ENCODE data around the gene CALU.

Gene CALU

GRCh38 chr7:128767475-128768110 lies 28.4 kb downstream of the CALU start:
- Histone ChIP-seq H3K36me3 (peaks cover 86% of the 10 kb centered on the region), H3K4me1 (no peaks in the 10 kb centered on the region), H3K4me3 (ENCODE audit: low read depth, low read length) (no peak overlapping the region), H3K9me3 (no peaks in the 10 kb centered on the region), H3K27me3 (no peaks in the 10 kb centered on the region)
- DNase-seq = no peak
- TF ChIP-seq, protein P1, sequence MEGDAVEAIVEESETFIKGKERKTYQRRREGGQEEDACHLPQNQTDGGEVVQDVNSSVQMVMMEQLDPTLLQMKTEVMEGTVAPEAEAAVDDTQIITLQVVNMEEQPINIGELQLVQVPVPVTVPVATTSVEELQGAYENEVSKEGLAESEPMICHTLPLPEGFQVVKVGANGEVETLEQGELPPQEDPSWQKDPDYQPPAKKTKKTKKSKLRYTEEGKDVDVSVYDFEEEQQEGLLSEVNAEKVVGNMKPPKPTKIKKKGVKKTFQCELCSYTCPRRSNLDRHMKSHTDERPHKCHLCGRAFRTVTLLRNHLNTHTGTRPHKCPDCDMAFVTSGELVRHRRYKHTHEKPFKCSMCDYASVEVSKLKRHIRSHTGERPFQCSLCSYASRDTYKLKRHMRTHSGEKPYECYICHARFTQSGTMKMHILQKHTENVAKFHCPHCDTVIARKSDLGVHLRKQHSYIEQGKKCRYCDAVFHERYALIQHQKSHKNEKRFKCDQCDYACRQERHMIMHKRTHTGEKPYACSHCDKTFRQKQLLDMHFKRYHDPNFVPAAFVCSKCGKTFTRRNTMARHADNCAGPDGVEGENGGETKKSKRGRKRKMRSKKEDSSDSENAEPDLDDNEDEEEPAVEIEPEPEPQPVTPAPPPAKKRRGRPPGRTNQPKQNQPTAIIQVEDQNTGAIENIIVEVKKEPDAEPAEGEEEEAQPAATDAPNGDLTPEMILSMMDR (IDR thresholded peaks at IDR 0.05; ENCODE audit: low read depth, low read length) = no peak

GRCh38 chr7:128770233-128770632 lies 31.1 kb downstream of the CALU start:
- Histone ChIP-seq H3K4me3 (ENCODE audit: low read depth, low read length) (no peak overlapping the region), H3K27me3 (no peaks in the 10 kb centered on the region), H3K9me3 (no peaks in the 10 kb centered on the region), H3K4me1 (no peaks in the 10 kb centered on the region), H3K36me3 (peaks cover 83% of the 10 kb centered on the region)
- TF ChIP-seq, protein P1 (IDR thresholded peaks at IDR 0.05; ENCODE audit: low read depth, low read length) = no peak
- DNase-seq = no peak

DNA sequence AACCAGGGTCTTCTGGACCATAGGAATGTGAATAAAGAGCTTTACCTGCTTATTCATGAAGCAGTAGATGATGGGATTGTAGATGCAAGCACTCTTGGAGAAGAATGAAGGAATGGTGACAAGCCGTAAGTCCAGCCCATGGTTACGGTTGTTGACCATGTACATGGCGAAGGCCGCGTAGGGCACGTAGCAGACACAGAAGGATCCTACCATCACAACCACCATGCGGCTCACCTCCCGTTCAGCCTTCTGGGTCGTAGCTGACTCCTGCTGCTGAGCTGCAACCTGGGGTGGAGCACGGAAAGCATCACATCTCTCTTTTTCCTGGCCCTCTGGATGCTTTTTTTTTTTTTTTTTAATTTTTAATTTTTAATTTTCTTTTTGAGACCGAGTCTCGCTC lies 34.4 kb downstream of the CALU start:
- TF ChIP-seq, protein P1 (IDR thresholded peaks at IDR 0.05; ENCODE audit: low read depth, low read length) = no peak
- DNase-seq = no peak
- no peaks in the 10 kb centered on the region for H3K4me1 ChIP-seq
- no peak overlapping the region for H3K4me3 ChIP-seq (ENCODE audit: low read depth, low read length)
- H3K36me3 ChIP-seq = peaks cover 55% of the 10 kb centered on the region
- 0 out of 2 replicates have a peak, but pooled peaks cover 2% of the 10 kb centered on the region for H3K9me3 ChIP-seq
- no peaks in the 10 kb centered on the region for H3K27me3 ChIP-seq

- Histone ChIP-seq H3K36me3 (peaks cover 51% of the 10 kb centered on the region), H3K4me3 (ENCODE audit: low read depth, low read length) (no peak overlapping the region), H3K27me3 (no peaks in the 10 kb centered on the region), H3K4me1 (no peaks in the 10 kb centered on the region), H3K9me3 (0 out of 2 replicates have a peak, but pooled peaks cover 2% of the 10 kb centered on the region)
- TF ChIP-seq, protein P1 (IDR thresholded peaks at IDR 0.05; ENCODE audit: low read depth, low read length) = no peak
- no peak for DNase-seq
These were observed 35.0 kb downstream of the CALU start for GRCh38 chr7:128774029-128774689.

- TF ChIP-seq, protein P1 (IDR thresholded peaks at IDR 0.05; ENCODE audit: low read depth, low read length) = no peak
- H3K9me3 ChIP-seq = 0 out of 2 replicates have a peak, but pooled peaks cover 2% of the 10 kb centered on the region
- peaks cover 43% of the 10 kb centered on the region for H3K36me3 ChIP-seq
- H3K27me3 ChIP-seq = no peaks in the 10 kb centered on the region
- no peak for DNase-seq
- no peak overlapping the region for H3K4me3 ChIP-seq (ENCODE audit: low read depth, low read length)
- H3K4me1 ChIP-seq = no peaks in the 10 kb centered on the region
These were observed 35.8 kb downstream of the CALU start for GRCh38 chr7:128774921-128775320.
